Measurements from ENCODE around the gene SLC22A17.

Gene SLC22A17

GRCh38 chr14:23381871-23382270 lies 29.2 kb upstream of the SLC22A17 start:
- peak; percentile 94 for DNase-seq (ENCODE audit: low spot score)

- DNase-seq (ENCODE audit: low spot score) = no peak
Measured at GRCh38 chr14:23380976-23381375, 28.3 kb upstream of the SLC22A17 start.

DNA sequence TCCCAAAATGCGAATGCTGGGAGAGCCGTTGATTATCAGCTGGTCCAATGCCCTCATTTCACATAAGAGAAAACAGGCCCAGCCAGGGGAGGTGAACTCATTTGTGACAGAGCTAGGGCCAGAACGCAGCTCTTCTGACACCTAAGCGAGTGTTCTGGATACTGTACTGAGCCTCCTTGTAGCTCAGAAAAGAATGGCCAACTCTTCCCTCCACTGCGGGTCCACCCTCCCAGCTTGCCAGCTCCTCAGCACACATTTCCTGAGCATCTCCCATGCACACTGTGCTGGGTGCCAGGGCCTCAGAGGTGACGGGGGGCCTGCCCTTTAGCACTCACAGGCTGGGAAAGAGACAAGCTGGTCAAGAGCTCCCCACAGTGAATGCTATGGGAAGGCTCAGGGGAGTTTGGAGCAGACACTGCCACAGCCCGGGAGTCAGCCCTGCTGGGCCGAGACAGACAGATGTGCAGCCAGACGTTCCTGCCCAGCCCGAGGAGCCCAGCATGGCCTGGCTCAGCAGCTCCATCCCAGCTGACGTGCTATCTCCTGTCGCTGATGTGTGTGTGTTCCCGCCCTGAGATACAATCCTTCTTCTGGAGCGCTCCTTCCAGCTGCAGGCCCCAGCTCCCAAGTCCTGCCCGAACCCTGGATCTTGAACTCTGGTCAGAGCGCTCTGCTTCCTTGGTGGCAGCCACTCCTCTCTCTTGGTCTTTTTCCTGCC lies 27.7 kb upstream of the SLC22A17 start:
- no peak for DNase-seq (ENCODE audit: low spot score)

GRCh38 chr14:23379366-23380196 lies 26.9 kb upstream of the SLC22A17 start:
- DNase-seq (ENCODE audit: low spot score) = no peak

DNA sequence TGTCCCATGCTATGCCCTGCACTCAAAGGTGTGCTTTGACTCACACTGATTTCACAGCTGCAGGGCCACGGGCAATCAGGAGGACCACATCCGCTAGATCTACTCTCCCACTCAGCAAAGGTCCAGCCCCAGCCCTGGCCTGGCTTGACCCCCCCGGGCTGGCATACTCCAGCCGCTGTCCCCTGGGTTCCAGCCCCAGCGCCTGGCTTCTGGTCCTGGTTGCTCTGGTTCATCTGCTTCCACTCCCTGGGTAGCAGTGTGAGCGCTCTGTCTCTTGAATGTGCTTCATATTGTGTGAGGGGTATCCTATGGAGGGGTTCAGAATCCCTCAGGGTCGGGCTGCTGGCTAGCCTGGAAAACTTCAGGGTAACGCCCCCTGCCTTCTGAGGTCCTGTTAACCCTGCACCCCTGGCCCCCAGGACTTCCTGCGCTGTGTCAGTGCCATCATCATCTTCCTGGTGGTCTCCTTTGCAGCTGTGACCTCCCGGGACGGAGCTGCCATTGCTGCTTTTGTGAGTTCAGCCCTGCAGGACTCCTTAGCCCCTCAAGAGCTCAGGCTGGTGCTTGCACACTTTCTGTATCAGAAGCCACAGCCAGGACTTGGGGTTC lies 26.0 kb upstream of the SLC22A17 start:
- DNase-seq (ENCODE audit: low spot score) = no peak

- no peak for DNase-seq (ENCODE audit: low spot score)
Measured at GRCh38 chr14:23377573-23378563, 25.2 kb upstream of the SLC22A17 start.

DNA sequence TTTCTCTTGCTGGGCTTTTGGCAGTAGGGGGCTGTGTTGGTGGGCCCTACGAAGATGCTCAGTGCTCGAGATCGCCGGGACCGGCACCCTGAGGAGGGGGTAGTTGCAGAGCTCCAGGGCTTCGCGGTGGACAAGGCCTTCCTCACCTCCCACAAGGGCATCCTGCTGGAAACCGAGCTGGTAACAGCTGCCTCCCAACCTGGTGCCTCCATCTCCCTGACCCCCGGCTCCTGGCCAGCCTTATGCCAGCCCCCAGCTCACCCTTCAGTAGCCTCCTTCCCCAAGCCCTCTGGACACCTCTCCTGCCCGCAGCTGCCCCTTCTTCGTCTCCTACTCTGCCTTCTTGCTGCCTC lies 24.5 kb upstream of the SLC22A17 start:
- no peak for DNase-seq (ENCODE audit: low spot score)

- DNase-seq (ENCODE audit: low spot score) = no peak
Measured at GRCh38 chr14:23376482-23377197, 24.0 kb upstream of the SLC22A17 start, which contains the start of gene CMTM5. Gene CMTM5 (plus strand): TSS chr14:23377046. CDS start chr14:23377252, 206 bp downstream.

DNA sequence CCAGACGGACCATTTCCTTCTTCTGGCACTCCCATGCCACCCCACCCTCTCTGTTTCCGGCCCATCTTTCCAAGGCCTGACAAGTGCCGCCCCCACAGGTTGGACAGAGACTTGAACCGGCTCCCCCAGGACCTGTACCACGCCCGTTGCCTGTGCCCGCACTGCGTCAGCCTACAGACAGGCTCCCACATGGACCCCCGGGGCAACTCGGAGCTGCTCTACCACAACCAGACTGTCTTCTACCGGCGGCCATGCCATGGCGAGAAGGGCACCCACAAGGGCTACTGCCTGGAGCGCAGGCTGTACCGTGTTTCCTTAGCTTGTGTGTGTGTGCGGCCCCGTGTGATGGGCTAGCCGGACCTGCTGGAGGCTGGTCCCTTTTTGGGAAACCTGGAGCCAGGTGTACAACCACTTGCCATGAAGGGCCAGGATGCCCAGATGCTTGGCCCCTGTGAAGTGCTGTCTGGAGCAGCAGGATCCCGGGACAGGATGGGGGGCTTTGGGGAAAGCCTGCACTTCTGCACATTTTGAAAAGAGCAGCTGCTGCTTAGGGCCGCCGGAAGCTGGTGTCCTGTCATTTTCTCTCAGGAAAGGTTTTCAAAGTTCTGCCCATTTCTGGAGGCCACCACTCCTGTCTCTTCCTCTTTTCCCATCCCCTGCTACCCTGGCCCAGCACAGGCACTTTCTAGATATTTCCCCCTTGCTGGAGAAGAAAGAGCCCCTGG lies 23.0 kb upstream of the SLC22A17 start:
- no peak for DNase-seq (ENCODE audit: low spot score)

GRCh38 chr14:23373041-23373440 lies 20.4 kb upstream of the SLC22A17 start:
- DNase-seq (ENCODE audit: low spot score) = no peak

DNA sequence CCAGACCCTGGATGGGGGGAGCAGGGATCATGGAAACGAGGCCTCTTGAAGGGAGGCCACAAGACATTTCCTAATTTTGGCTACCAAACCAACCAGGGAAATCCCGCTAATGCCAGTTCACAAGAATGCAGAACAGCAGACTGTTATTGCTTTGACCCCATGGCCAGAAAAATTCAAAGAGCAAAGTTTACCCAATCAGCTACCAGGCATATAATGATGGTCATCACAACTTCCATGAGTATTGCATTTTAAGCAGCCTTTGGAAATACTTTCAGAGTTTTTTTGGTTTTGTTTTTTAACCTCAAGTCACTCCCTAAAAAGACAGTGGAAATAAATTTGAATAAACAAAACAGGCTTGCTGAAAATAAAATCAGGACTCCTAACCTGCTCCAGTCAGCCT lies 19.8 kb upstream of the SLC22A17 start, which contains the start of gene IL25:
Gene IL25, plus strand, starts transcription at position 301 of the 400 bp plus-strand sequence.
- no peak for DNase-seq (ENCODE audit: low spot score)

DNA sequence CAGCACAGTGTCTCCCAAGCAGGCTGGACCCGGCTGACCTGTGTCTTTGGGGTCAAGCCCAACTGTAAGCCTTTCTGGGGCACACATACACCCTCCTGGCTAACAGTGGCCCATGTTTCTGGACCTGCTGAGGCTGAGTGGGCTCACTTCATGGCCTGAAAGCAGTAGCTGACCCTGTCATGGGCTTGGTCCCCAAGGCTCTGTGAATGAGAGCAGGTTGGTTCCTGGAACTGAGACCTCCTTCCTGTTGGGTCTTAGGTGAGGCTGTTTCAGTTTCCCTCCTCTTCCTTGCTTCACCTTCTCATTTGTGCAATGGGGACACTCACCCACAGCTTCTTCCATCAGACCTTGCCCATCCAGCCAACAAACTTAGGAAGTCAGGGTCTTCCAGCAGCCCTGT lies 19.2 kb upstream of the SLC22A17 start:
- no peak for DNase-seq (ENCODE audit: low spot score)

GRCh38 chr14:23370221-23370620 lies 17.5 kb upstream of the SLC22A17 start:
- peak; percentile 14 for DNase-seq (ENCODE audit: low spot score)

GRCh38 chr14:23366426-23366921 lies 13.8 kb upstream of the SLC22A17 start:
- DNase-seq (ENCODE audit: low spot score) = no peak

GRCh38 chr14:23365732-23366425 lies 13.2 kb upstream of the SLC22A17 start:
- no peak for DNase-seq (ENCODE audit: low spot score)

DNA sequence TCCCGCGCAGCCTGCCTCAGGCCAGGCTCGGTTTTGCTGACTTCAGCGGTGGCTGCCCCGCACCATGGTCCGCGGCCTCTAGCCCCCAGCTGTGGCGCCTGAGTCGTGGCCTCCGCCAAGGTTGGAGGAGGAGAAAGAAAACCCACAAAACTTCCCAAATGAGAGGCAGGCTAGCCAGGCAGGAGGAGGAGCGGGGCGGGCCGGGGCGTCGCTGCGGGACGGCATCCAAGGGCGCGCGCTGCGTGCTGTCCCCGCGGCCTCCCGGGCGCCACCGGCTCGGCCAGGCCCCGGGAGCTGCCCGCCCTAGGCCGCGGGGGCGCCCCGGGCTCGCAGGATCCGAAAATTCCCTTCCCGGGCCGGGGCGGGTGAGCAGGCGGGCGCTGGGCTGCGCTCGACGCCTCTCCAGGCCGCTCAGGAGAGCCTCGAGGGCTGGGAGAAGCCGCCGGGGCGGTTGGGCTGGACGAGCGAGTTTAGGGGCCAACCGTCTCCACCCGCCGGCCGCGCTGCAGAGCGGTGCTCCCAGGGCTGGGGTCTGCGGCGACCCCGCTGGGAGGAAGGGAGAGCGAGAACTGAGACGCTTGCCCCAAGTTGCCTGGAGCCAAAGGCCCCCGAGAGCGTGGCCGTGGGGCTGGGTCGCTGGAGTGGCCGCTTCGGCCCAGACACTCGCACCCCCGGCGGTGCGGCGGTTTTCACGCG lies 12.5 kb upstream of the SLC22A17 start, which contains the start of gene EFS:
Gene EFS, minus strand, starts transcription at position 137 of the 696 bp plus-strand sequence. CDS start 147 bp downstream, outside the sequence.
- no peak for DNase-seq (ENCODE audit: low spot score)

DNA sequence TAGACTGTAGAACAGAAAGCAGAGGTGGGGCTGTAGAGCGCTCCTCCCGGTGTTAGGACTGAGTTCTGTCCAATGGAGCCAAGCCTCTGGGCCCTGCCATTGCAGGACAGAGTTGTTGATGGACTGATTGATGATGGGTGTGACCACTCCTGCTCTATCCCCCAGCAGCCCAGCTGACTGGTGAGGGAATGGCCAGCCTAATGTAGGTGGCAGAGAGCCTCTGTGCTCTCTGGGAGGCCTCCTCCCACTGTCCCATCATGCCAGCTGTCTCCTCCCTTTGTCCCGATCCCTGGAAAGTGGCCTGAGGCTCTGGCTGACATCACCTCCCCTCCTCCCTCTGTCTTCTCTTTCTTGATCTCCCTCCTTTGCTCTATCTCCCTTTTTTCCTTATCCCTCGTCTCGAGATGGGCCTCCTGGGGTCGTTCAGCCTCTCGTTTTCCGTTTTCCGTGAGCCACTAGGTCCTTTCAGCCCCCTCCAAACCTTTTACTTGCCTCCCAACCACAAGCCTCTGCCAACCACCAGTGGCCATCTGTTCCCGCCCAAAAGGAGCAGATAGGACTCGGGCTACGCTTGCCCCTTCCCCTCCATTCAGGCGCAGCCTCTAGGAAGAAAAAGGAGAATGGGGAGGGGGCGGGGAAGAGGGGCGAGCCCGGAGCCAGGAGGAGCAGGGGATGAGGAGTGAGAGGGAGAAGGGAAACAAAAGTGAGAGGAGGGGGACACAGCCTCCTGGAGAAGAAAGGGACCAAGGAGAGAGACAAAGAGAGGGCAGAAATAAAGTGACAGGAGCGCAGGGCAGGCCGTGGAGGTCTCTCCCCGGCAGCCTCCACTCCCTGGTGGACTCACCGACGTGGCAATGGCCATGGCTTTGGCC lies 11.7 kb upstream of the SLC22A17 start:
- DNase-seq (ENCODE audit: low spot score) = no peak

DNA sequence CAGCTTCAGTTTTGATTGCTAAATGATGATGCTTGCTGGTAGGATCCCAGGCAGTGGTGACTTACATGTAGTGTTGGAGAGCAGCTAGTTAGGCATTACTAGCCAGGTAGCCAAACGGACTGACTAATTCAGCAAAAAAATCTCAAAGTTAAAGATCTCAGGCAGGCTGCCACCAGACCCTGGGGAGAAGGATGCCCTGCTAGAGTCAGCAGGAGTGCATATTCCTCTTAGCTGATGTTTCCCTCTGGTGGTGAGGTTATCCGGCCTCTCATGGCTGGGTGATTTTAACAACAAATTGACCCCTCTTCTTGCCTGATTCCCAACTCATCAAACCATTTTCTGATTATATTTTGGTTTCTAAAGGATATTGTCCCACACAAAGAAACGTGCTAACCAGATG lies 9.5 kb upstream of the SLC22A17 start:
- DNase-seq (ENCODE audit: low spot score) = peak; percentile 7
